Natural killer cell (primary cell): Measurements from ENCODE around the gene MRPS18C. TPM values are rescaled to one million over a fixed set of nuclear protein-coding genes. Genes with fewer than 3 reads are reported as not detected.

Source experiments
- ATAC-seq, 3 donors: fragments of 150-1000 bp in 2 of 3; fragments of 200-7000 bp in 1 of 3; cut with Tn5 transposase; 1 replicate in 1 of 3; 2 replicates in 2 of 3; pipeline ENCODE4 v1.10.0; 2021; ENCODE audit warnings: mild to moderate bottlenecking in 2 of 3, moderate library complexity in 2 of 3
- DNase-seq, 2 donors: peaks; one replicate each; pipeline versions ENCODE4 v3.0.0 to v3.0.0-alpha.2; 2013 to 2021; ENCODE audit warnings: mixed read lengths in 1 of 2
- H3K27ac ChIP-seq: one replicate; pipeline ENCODE4 v1.5.1; 2013; ENCODE audit warnings: mild to moderate bottlenecking, low read length
- H3K27me3 ChIP-seq: one replicate; pipeline ENCODE4 v1.6.1; 2013; ENCODE audit warnings: low read length; ENCODE audit not compliant: control insufficient read depth, insufficient read depth
- H3K36me3 ChIP-seq: one replicate; pipeline ENCODE4 v1.6.1; 2013; ENCODE audit warnings: low read length; ENCODE audit not compliant: control insufficient read depth, insufficient read depth
- H3K4me1 ChIP-seq: one replicate; pipeline ENCODE4 v1.6.1; 2013; ENCODE audit warnings: low read length; ENCODE audit not compliant: control insufficient read depth, insufficient read depth
- H3K4me3 ChIP-seq: one replicate; pipeline ENCODE4 v1.5.1; 2013; ENCODE audit warnings: low read length
- H3K9me3 ChIP-seq: one replicate; pipeline ENCODE4 v1.6.1; 2013; ENCODE audit warnings: low read length; ENCODE audit not compliant: control insufficient read depth, insufficient read depth
- H3K27ac Mint-ChIP-seq, 2 donors: one replicate each; pipeline ENCODE4 v1.8.0; 2022; ENCODE audit warnings: mild to moderate bottlenecking in 2 of 2, mixed read lengths in 2 of 2, moderate library complexity in 1 of 2
- H3K27me3 Mint-ChIP-seq, 2 donors: one replicate each; pipeline ENCODE4 v1.8.0; 2022; ENCODE audit warnings: low read depth in 2 of 2, mixed read lengths in 2 of 2
- H3K36me3 Mint-ChIP-seq: one replicate; pipeline ENCODE4 v1.8.0; 2022; ENCODE audit warnings: mixed read lengths
- H3K4me1 Mint-ChIP-seq, 2 donors: one replicate each; pipeline ENCODE4 v1.8.0; 2022; ENCODE audit warnings: mixed read lengths in 2 of 2
- H3K4me3 Mint-ChIP-seq: one replicate; pipeline ENCODE4 v1.8.0; 2022; ENCODE audit warnings: mild to moderate bottlenecking, moderate library complexity, mixed read lengths
- H3K9me3 Mint-ChIP-seq, 2 donors: one replicate each; pipeline ENCODE4 v1.8.0; 2022; ENCODE audit warnings: mixed read lengths in 2 of 2
- WGBS: methylation state at CpG from one replicate; pipeline ENCODE4 v1.1.7; 2013; ENCODE audit warnings: missing lambda C conversion rate; ENCODE audit not compliant: insufficient coverage; 5-methylcytosine and 5-hydroxymethylcytosine counted together
- intact Hi-C: fragments of 100-400 bp; cut with micrococcal nuclease; formaldehyde crosslinking; loops from one replicate; pipeline ENCODE4 v1.14.2; 2022
- total RNA-seq, 4 donors: library from RNA; stranded (reverse); fragments of 120-200 nt in 1 of 4; gene quantifications; one replicate each; pipeline versions ENCODE4 v1.2.3 to v1.2.4, GENCODE V29; 2013 to 2022
- TF ChIP-seq, protein P1 (sequence below): fragments of 200-600 bp; IDR thresholded peaks from one replicate; pipeline ENCODE4 v1.8.0; 2022; ENCODE audit warnings: antibody characterized with exemption

The MRPS18C gene
- 10 to 100 TPM; 14.4 to 26.0 (median 18.1) TPM for total RNA-seq
- 41.5 TPM for total RNA-seq (2013)

DNA sequence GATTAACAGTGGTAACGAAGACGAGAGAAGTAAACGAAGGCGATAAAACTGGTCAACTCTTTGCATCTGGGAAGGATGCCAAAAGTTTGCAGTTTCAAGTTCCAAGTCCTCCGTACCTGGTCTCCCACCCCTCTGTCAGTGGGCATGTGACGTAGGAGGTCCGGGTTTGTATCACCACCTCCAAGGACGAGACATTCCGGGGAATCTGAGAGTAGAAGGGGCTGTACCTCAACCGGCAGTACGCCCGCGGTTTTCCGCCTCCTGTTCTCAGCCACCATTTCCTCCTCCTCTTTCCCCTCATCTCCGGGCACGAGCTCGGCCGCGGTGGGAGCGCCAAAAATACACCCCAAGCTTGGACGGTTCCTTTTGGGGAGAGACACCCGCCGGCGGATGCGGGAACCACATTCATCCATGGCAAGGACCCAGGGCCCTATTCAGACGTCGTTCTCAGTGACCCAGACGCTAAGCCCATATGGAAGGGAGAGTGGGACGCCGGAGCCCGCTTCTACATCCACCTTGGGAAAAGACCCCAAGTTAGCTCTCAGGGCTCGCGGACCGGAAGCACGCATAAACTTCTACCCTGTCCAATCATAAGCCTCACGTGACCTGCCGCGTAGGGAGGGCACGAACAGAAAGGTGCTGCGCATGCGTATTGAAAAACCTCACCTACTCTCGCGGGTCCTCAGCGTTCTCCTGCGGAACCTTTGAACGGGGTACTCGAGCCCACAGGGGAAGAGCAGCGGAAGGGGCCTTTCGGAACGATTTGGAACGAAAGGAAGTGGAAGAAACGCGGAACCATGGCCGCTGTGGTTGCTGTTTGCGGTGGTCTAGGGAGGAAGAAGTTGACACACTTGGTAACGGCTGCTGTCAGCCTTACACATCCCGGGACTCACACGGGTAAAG is at the start of gene MRPS18C, which contains the start of gene HELQ:
MRPS18C (plus strand) TSS at position 778 of the 903 bp plus-strand sequence; CDS start at position 798, 20 bp downstream.
HELQ (minus strand) TSS at position 543 of the 903 bp plus-strand sequence; CDS start at position 413, 130 bp downstream.
- no peaks in the 10 kb centered on the region for H3K9me3 ChIP-seq
- Mint-ChIP-seq H3K36me3 (peaks cover 6% of the 10 kb centered on the region), H3K4me1 (peaks cover 35 to 39% of the 10 kb centered on the region in 2 donors), H3K4me3 (peak within 1 kb of the TSS; percentile 100), H3K27me3 (no peaks in the 10 kb centered on the region), H3K9me3 (no peaks in the 10 kb centered on the region), H3K27ac (peak within 1 kb of the TSS; percentile 97 to 100)
- H3K4me1 ChIP-seq: peaks cover 9% of the 10 kb centered on the region
- intact Hi-C loops: loop anchor here (1.0 to 10.0 kb wide), 7 partner anchors 30 to 1083 kb away; partner anchors contain the start of genes ABRAXAS1, COQ2, HNRNPD and LIN54
- H3K27ac ChIP-seq: peak within 1 kb of the TSS; percentile 94
- no peaks in the 10 kb centered on the region for H3K27me3 ChIP-seq
- peak; percentile 89 to 96 (median 93) for ATAC-seq
- peak; percentile 89 to 99 for DNase-seq
- H3K4me3 ChIP-seq: peak within 1 kb of the TSS; percentile 78
- under 1% methylated on average over 58 of the region's 58 CpGs for WGBS
- H3K36me3 ChIP-seq: peaks cover 32% of the 10 kb centered on the region
- TF ChIP-seq, protein P1, sequence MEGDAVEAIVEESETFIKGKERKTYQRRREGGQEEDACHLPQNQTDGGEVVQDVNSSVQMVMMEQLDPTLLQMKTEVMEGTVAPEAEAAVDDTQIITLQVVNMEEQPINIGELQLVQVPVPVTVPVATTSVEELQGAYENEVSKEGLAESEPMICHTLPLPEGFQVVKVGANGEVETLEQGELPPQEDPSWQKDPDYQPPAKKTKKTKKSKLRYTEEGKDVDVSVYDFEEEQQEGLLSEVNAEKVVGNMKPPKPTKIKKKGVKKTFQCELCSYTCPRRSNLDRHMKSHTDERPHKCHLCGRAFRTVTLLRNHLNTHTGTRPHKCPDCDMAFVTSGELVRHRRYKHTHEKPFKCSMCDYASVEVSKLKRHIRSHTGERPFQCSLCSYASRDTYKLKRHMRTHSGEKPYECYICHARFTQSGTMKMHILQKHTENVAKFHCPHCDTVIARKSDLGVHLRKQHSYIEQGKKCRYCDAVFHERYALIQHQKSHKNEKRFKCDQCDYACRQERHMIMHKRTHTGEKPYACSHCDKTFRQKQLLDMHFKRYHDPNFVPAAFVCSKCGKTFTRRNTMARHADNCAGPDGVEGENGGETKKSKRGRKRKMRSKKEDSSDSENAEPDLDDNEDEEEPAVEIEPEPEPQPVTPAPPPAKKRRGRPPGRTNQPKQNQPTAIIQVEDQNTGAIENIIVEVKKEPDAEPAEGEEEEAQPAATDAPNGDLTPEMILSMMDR: no peak

DNA sequence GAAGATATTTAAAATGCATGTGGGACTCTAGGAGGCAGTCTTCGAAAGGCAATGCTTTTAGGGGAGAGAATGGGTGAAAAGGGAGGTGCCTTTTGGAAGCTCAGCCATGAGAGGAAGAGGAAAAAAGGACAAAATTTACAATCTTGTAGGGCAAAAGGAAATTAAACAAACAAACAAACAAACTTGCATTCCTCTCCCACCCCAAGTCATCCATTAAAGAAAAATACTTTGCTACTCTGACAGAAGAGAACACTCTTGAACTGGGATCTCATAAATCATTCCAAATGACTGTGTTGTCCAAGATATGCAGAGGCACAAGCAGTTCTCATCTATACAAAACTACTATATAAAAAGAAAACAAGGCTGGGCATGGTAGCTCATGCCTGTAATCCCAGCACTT is 47.0 kb upstream of the MRPS18C start:
- Mint-ChIP-seq H3K27me3 (no peaks in the 10 kb centered on the region), H3K27ac (no peak overlapping the region), H3K36me3 (peaks cover 11% of the 10 kb centered on the region), H3K9me3 (no peaks in the 10 kb centered on the region), H3K4me3 (no peak overlapping the region), H3K4me1 (peaks cover 0 to 5% of the 10 kb centered on the region in 2 donors)
- no peak overlapping the region for H3K4me3 ChIP-seq
- ATAC-seq: no peak
- no peaks in the 10 kb centered on the region for H3K27me3 ChIP-seq
- H3K27ac ChIP-seq: no peak overlapping the region
- TF ChIP-seq, protein P1: no peak
- DNase-seq: no peak
- H3K4me1 ChIP-seq: no peaks in the 10 kb centered on the region
- peaks cover 42% of the 10 kb centered on the region for H3K36me3 ChIP-seq
- intact Hi-C loops: no loop called here
- no peaks in the 10 kb centered on the region for H3K9me3 ChIP-seq
- 100% methylated on average over 1 of the region's 1 CpG for WGBS

DNA sequence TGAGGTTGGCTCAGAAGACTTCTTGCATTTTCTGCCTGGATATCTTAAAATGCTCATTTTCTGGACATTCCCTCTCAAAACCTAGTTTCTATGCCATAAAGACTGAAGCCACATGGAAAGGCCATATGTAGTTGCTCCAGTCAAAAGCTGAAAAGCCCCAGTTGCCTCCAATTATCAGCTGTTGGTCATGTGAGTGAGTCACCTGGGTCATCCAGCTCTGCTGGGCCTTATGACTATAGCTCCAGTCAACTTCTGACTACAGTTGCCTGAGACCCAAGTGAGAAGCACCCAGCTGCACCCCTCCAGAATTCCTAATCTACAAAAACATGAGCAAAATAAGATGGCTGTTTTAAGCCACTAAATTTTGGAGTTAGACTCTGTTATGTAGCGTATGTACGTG is 42.2 kb upstream of the MRPS18C start:
- no peaks in the 10 kb centered on the region for H3K9me3 Mint-ChIP-seq
- TF ChIP-seq, protein P1: no peak
- H3K27ac ChIP-seq: no peak overlapping the region
- H3K4me1 Mint-ChIP-seq: peaks cover 0 to 3% of the 10 kb centered on the region in 2 donors
- no peak for ATAC-seq
- H3K9me3 ChIP-seq: no peaks in the 10 kb centered on the region
- DNase-seq: no peak
- H3K4me3 ChIP-seq: no peak overlapping the region
- intact Hi-C loops: no loop called here
- H3K27me3 Mint-ChIP-seq: no peaks in the 10 kb centered on the region
- no peak overlapping the region for H3K4me3 Mint-ChIP-seq
- H3K27ac Mint-ChIP-seq: no peak overlapping the region
- peaks cover 15% of the 10 kb centered on the region for H3K36me3 Mint-ChIP-seq
- H3K4me1 ChIP-seq: no peaks in the 10 kb centered on the region
- H3K27me3 ChIP-seq: no peaks in the 10 kb centered on the region
- peaks cover 53% of the 10 kb centered on the region for H3K36me3 ChIP-seq
- WGBS: no CpG with 5 or more reads among the region's 2 CpGs
